Keratinocyte (primary cell): ENCODE measurements around the gene CMIP. TPM values are rescaled to one million over a fixed set of nuclear protein-coding genes. Genes with fewer than 3 reads are reported as not detected.

ENCODE experiments used
- DNase-seq: peaks from one replicate; pipeline ENCODE4 v3.0.0-alpha.2; 2011; ENCODE audit warnings: low read depth, missing footprints, low spot score
- FAIRE-seq: peaks from 2 replicates; lab custom pipeline; 2011; peaks lifted over from hg19 to GRCh38; lab: Jason Lieb, UNC
- H2AFZ ChIP-seq: 2 replicates; pipeline ENCODE4 v1.6.0; 2012; ENCODE audit warnings: low read length, control low read depth, inconsistent platforms; ENCODE audit not compliant: control insufficient read depth
- H3K27ac ChIP-seq: 2 replicates; pipeline ENCODE4 v1.5.1; 2011; ENCODE audit warnings: low read length; ENCODE audit not compliant: control insufficient read depth, insufficient read depth
- H3K27me3 ChIP-seq: 3 replicates; pipeline ENCODE4 v1.6.0; 2011; ENCODE audit warnings: low read length; ENCODE audit not compliant: control insufficient read depth, insufficient read depth; ENCODE audit errors: extremely low read depth
- H3K36me3 ChIP-seq, 2 experiments: 2 replicates in 1 of 2; 3 replicates in 1 of 2; pipeline ENCODE4 v1.5.1; 2011; ENCODE audit warnings: low read length in 2 of 2, mild to moderate bottlenecking in 1 of 2; ENCODE audit not compliant: control insufficient read depth in 2 of 2, insufficient read depth in 2 of 2; ENCODE audit errors: extremely low read depth in 1 of 2
- H3K4me1 ChIP-seq: 3 replicates; pipeline ENCODE4 v1.5.1; 2011; ENCODE audit warnings: low read length; ENCODE audit not compliant: control insufficient read depth, insufficient read depth; ENCODE audit errors: extremely low read depth
- H3K4me2 ChIP-seq: 3 replicates; pipeline ENCODE4 v1.6.0; 2011; ENCODE audit warnings: low read depth, low read length; ENCODE audit not compliant: control insufficient read depth, insufficient read depth; ENCODE audit errors: extremely low read depth
- H3K4me3 ChIP-seq, 3 experiments: fragments of 200-600 bp in 1 of 3; sonication (generic) in 1 of 3; 2 replicates in 2 of 3; 3 replicates in 1 of 3; pipeline ENCODE4 v1.5.1; 2011 to 2016; ENCODE audit warnings: low read length in 3 of 3, mild to moderate bottlenecking in 3 of 3, control low read depth in 2 of 3, inconsistent platforms in 1 of 3, low read depth in 1 of 3, mixed read lengths in 1 of 3, mixed run types in 1 of 3, moderate library complexity in 1 of 3; ENCODE audit not compliant: control insufficient read depth in 2 of 3, insufficient read depth in 2 of 3; ENCODE audit errors: extremely low read depth in 1 of 3
- H3K79me2 ChIP-seq: 2 replicates; pipeline ENCODE4 v1.6.0; 2012; ENCODE audit warnings: low read length; ENCODE audit not compliant: control insufficient read depth, insufficient read depth
- H3K9ac ChIP-seq: 3 replicates; pipeline ENCODE4 v1.6.0; 2011; ENCODE audit warnings: low read length; ENCODE audit not compliant: control insufficient read depth, insufficient read depth; ENCODE audit errors: extremely low read depth
- H3K9me1 ChIP-seq: 3 replicates; pipeline ENCODE4 v1.6.0; 2011; ENCODE audit warnings: low read length; ENCODE audit not compliant: control insufficient read depth, insufficient read depth; ENCODE audit errors: extremely low read depth
- H3K9me3 ChIP-seq: 2 replicates; pipeline ENCODE4 v1.5.1; 2012; ENCODE audit warnings: low read depth, low read length; ENCODE audit not compliant: control insufficient read depth
- H4K20me1 ChIP-seq: 3 replicates; pipeline ENCODE4 v1.6.0; 2011; ENCODE audit warnings: low read length; ENCODE audit not compliant: control insufficient read depth, insufficient read depth; ENCODE audit errors: extremely low read depth
- CTCF ChIP-seq, 3 experiments: IDR thresholded peaks in 1 of 3; conservative IDR thresholded peaks in 1 of 3; optimal IDR thresholded peaks in 1 of 3; 2 replicates in 2 of 3; 3 replicates in 1 of 3; pipeline versions ENCODE3 to v1.5.1; 2011; ENCODE audit warnings: low read length in 3 of 3, mild to moderate bottlenecking in 3 of 3, moderate library complexity in 2 of 3, control low read depth in 1 of 3, inconsistent platforms in 1 of 3; ENCODE audit not compliant: insufficient read depth in 2 of 3; ENCODE audit errors: extremely low read depth in 1 of 3
- EZH2 ChIP-seq: IDR thresholded peaks from one replicate; pipeline ENCODE4 v1.6.1; 2012; ENCODE audit warnings: inconsistent platforms, mild to moderate bottlenecking, low read length, moderate library complexity
- dilution Hi-C: fragments of 300-500 bp; cut with MboI; formaldehyde crosslinking; loops from one replicate; pipeline ENCODE4 v1.7.0; 2020; ENCODE audit warnings: low sequenced_read_pairs; ENCODE audit not compliant: extremely low pct_ligation_motif_present
- polyA plus RNA-seq, 5 experiments: library from polyadenylated mRNA; depleted of rRNA in 3 of 5; stranded (reverse) in 3 of 5; stranded (forward) in 1 of 5; unstranded in 1 of 5; fragments of >200 nt; gene quantifications; 1 replicate in 1 of 5; 2 replicates in 3 of 5; 3 replicates in 1 of 5; pipeline versions ENCODE4 v1.2.1 to v1.2.3, GENCODE V29; 2011 to 2012; ENCODE audit warnings: missing spikeins in 2 of 5, low read depth in 1 of 5, low replicate concordance in 1 of 5

CMIP gene
- polyA plus RNA-seq, 1 donor (not counting 4 experiments of a cell fraction or from before 2014, with no cell fraction given), result 5.0 TPM

DNA sequence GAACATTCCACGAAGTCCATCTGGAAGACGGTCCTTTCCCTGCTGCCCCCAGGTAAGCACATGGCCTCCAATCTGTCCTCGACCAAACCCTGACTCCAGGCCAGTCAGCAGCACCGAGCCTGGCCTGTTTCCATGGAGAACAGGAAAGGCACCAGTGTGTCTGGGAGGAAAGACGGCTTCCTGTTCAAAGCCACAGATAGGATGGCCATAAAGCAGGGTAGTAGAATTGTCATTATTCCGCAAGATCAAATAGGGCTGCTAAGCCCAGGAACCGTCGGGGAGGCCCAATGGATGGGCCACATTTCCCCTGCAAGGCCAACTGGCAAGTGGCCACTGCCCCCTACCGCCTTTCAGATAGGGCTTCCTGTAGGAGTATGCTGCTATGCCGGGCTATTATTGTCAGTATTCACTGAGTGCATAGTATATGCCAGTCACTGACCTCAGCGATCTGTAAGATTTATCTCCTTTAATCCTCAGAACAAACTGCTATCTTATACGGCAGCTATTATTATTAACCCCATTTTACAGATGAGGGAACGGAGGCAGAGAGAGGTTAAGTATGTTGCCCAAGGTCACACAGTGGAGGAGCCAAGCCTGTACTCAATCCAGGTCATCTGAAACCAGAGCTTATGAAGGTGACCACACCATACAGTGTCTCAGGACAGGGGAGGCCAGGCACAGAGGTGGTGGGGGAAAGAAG lies 311.5 kb downstream of the CMIP start:
- dilution Hi-C loops, result no loop called here
- no peaks in the 10 kb centered on the region for H3K4me1 ChIP-seq
- no peak overlapping the region for H3K27ac ChIP-seq
- FAIRE-seq (no peak), DNase-seq (no peak)
- H2AFZ ChIP-seq, result no peak overlapping the region
- H3K9me1 ChIP-seq, result no peaks in the 10 kb centered on the region
- H3K36me3 ChIP-seq, result no peaks in the 10 kb centered on the region
- TF ChIP-seq EZH2, result no peak
- TF ChIP-seq CTCF (optimal IDR thresholded peaks at IDR 0.05 in 1 of 3, IDR thresholded peaks at IDR 0.05 in 1 of 3, conservative IDR thresholded peaks at IDR 0.05 in 1 of 3; ENCODE audit: extremely low read depth in 1 of 3, insufficient read depth in 2 of 3, low read length in 3 of 3), result no peak
- H3K27me3 ChIP-seq, result no peaks in the 10 kb centered on the region
- H3K9ac ChIP-seq, result no peak overlapping the region
- no peaks in the 10 kb centered on the region for H3K9me3 ChIP-seq
- H3K4me3 ChIP-seq, result no peak overlapping the region
- no peaks in the 10 kb centered on the region for H3K79me2 ChIP-seq
- H3K4me2 ChIP-seq, result no peak overlapping the region
- H4K20me1 ChIP-seq, result no peaks in the 10 kb centered on the region

GRCh38 chr16:81756615-81757356 lies 312.2 kb downstream of the CMIP start:
- no peak overlapping the region for H3K9ac ChIP-seq
- H3K4me3 ChIP-seq, result no peak overlapping the region
- no peaks in the 10 kb centered on the region for H3K36me3 ChIP-seq
- no peak for FAIRE-seq
- no peaks in the 10 kb centered on the region for H3K4me1 ChIP-seq
- no peaks in the 10 kb centered on the region for H3K79me2 ChIP-seq
- no peak overlapping the region for H3K4me2 ChIP-seq
- no peak for DNase-seq
- H4K20me1 ChIP-seq, result no peaks in the 10 kb centered on the region
- dilution Hi-C loops, result no loop called here
- no peaks in the 10 kb centered on the region for H3K27me3 ChIP-seq
- H2AFZ ChIP-seq, result no peak overlapping the region
- H3K9me1 ChIP-seq, result no peaks in the 10 kb centered on the region
- no peak for TF ChIP-seq EZH2
- no peak overlapping the region for H3K27ac ChIP-seq
- H3K9me3 ChIP-seq, result no peaks in the 10 kb centered on the region
